ENCODE measurements around the gene MAP3K5. TPM values are rescaled to one million over a fixed set of nuclear protein-coding genes. Genes with fewer than 3 reads are reported as not detected.

The MAP3K5 gene
- total RNA-seq, 1 donor from 2014 or later: 5.7 TPM

DNA sequence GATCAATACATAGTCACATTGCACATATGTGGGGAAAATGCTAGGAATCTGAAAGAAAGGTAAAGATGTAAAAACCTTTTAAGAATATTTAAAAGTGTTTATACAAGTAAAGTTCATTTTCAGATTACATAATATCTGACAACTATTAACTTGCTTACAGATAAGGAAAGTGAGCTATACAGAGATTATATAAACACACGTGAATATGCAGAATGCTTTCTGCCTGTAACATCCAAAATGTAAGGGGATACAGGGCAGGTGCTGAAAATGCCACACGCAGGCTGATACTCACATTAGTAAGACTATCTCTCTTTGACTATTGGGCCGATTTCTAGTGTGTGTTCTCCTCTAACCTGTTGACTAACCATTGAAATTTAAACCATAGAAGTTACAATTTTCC, 224.1 kb downstream of the MAP3K5 start:
- no peak for DNase-seq (ENCODE audit: low read depth)
- Histone ChIP-seq H3K36me3 (ENCODE audit: control insufficient read depth, insufficient read depth, low read length) (no peaks in the 10 kb centered on the region), H3K27me3 (ENCODE audit: control insufficient read depth, insufficient read depth, low read length) (no peaks in the 10 kb centered on the region), H3K4me3 (ENCODE audit: low read depth, low read length) (no peak overlapping the region)
- TF ChIP-seq CTCF (IDR thresholded peaks at IDR 0.05; ENCODE audit: insufficient read depth, low read length, poor library complexity, severe bottlenecking): no peak

GRCh38 chr6:136567688-136568087, 224.6 kb downstream of the MAP3K5 start:
- no peak for DNase-seq (ENCODE audit: low read depth)
- no peak for TF ChIP-seq CTCF (IDR thresholded peaks at IDR 0.05; ENCODE audit: insufficient read depth, low read length, poor library complexity, severe bottlenecking)
- no peaks in the 10 kb centered on the region for H3K36me3 ChIP-seq (ENCODE audit: control insufficient read depth, insufficient read depth, low read length)
- no peak overlapping the region for H3K4me3 ChIP-seq (ENCODE audit: low read depth, low read length)
- no peaks in the 10 kb centered on the region for H3K27me3 ChIP-seq (ENCODE audit: control insufficient read depth, insufficient read depth, low read length)

DNA sequence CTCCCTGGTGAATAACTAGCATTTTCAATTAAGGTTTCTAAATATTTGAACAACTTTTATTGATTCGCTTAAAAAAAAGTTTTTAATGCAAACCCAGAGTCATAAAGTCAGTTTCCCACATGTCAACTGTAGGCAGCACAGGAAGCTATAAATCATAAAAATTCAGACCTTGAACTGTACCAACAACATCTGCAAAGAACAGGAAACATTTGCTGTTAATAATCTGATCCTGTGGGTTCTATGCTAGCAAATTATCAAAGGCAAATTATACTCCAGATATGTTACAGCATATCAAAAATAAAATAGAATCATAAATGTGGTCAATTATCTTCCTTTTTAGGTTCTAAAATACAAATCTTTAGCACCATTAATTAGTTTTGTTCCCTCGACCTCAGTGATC, 225.4 kb downstream of the MAP3K5 start:
- no peak for TF ChIP-seq CTCF (IDR thresholded peaks at IDR 0.05; ENCODE audit: insufficient read depth, low read length, poor library complexity, severe bottlenecking)
- Histone ChIP-seq H3K27me3 (ENCODE audit: control insufficient read depth, insufficient read depth, low read length) (no peaks in the 10 kb centered on the region), H3K4me3 (ENCODE audit: low read depth, low read length) (no peak overlapping the region), H3K36me3 (ENCODE audit: control insufficient read depth, insufficient read depth, low read length) (no peaks in the 10 kb centered on the region)
- DNase-seq (ENCODE audit: low read depth): no peak

GRCh38 chr6:136566007-136566487, 226.2 kb downstream of the MAP3K5 start:
- H3K27me3 ChIP-seq (ENCODE audit: control insufficient read depth, insufficient read depth, low read length): no peaks in the 10 kb centered on the region
- DNase-seq (ENCODE audit: low read depth): no peak
- H3K4me3 ChIP-seq (ENCODE audit: low read depth, low read length): no peak overlapping the region
- no peaks in the 10 kb centered on the region for H3K36me3 ChIP-seq (ENCODE audit: control insufficient read depth, insufficient read depth, low read length)
- no peak for TF ChIP-seq CTCF (IDR thresholded peaks at IDR 0.05; ENCODE audit: insufficient read depth, low read length, poor library complexity, severe bottlenecking)

GRCh38 chr6:136564180-136564579, 228.1 kb downstream of the MAP3K5 start:
- DNase-seq (ENCODE audit: low read depth): no peak
- Histone ChIP-seq H3K4me3 (ENCODE audit: low read depth, low read length) (no peak overlapping the region), H3K36me3 (ENCODE audit: control insufficient read depth, insufficient read depth, low read length) (no peaks in the 10 kb centered on the region), H3K27me3 (ENCODE audit: control insufficient read depth, insufficient read depth, low read length) (no peaks in the 10 kb centered on the region)
- TF ChIP-seq CTCF (IDR thresholded peaks at IDR 0.05; ENCODE audit: insufficient read depth, low read length, poor library complexity, severe bottlenecking): no peak

GRCh38 chr6:136563386-136564152, 228.7 kb downstream of the MAP3K5 start:
- Histone ChIP-seq H3K27me3 (ENCODE audit: control insufficient read depth, insufficient read depth, low read length) (no peaks in the 10 kb centered on the region), H3K36me3 (ENCODE audit: control insufficient read depth, insufficient read depth, low read length) (no peaks in the 10 kb centered on the region), H3K4me3 (ENCODE audit: low read depth, low read length) (no peak overlapping the region)
- DNase-seq (ENCODE audit: low read depth): no peak
- no peak for TF ChIP-seq CTCF (IDR thresholded peaks at IDR 0.05; ENCODE audit: insufficient read depth, low read length, poor library complexity, severe bottlenecking)

All from kidney epithelial cell (primary cell).